Measurements from ENCODE around the gene SLC4A8. TPM values are rescaled to one million over a fixed set of nuclear protein-coding genes. Genes with fewer than 3 reads are reported as not detected.

The SLC4A8 gene
- polyA plus RNA-seq, 1 donor (not counting 4 experiments of a cell fraction or from before 2014, with no cell fraction given), result 2.3 TPM

DNA sequence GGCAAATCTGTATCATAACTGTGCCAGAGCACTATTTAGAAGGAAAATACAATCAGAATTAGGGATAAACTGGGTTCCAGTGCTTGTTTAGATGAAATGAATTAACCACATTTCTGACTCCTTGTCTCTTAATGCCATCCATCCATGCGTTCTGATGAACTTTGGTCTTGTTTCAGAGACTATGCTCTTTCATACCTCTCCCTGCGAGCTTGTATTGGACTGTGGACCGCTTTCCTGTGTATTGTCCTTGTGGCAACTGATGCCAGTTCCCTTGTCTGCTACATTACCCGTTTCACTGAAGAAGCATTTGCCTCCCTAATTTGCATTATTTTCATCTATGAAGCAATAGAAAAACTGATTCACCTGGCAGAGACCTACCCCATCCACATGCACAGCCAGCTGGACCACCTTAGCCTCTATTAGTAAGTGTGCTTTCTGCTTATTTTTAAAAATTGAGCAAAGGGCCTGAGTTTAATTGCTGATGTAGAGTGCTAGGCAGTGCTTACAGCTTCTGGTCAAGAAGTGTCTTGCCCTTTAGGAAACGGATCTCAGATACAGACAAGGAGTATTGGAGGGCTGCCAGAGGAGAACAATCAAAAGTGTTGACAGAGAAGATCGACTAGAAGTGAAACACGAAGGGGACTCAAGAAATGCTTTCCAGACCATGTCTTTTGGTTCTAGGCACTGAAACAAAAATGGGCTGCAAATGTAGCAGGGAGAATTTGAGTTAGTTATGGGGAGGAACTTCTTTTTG, 46.7 kb downstream of the SLC4A8 start:
- H3K4me3 ChIP-seq (ENCODE audit: control insufficient read depth in 2 of 3, extremely low read depth in 1 of 3, insufficient read depth in 2 of 3, low read depth in 1 of 3, low read length in 3 of 3), result no peak overlapping the region
- no peak overlapping the region for H3K27ac ChIP-seq (ENCODE audit: control insufficient read depth, insufficient read depth, low read length)
- no peaks in the 10 kb centered on the region for H3K4me1 ChIP-seq (ENCODE audit: control insufficient read depth, extremely low read depth, insufficient read depth, low read length)
- FAIRE-seq (no peak), DNase-seq (ENCODE audit: low read depth, low spot score) (no peak)
- no peaks in the 10 kb centered on the region for H3K9me3 ChIP-seq (ENCODE audit: control insufficient read depth, low read depth, low read length)
- H3K9me1 ChIP-seq (ENCODE audit: control insufficient read depth, extremely low read depth, insufficient read depth, low read length), result no peaks in the 10 kb centered on the region
- no peaks in the 10 kb centered on the region for H3K36me3 ChIP-seq (ENCODE audit: control insufficient read depth in 2 of 2, extremely low read depth in 1 of 2, insufficient read depth in 2 of 2, low read length in 2 of 2)
- no peak overlapping the region for H3K4me2 ChIP-seq (ENCODE audit: control insufficient read depth, extremely low read depth, insufficient read depth, low read depth, low read length)
- H4K20me1 ChIP-seq (ENCODE audit: control insufficient read depth, extremely low read depth, insufficient read depth, low read length), result no peaks in the 10 kb centered on the region
- no peak overlapping the region for H3K9ac ChIP-seq (ENCODE audit: control insufficient read depth, extremely low read depth, insufficient read depth, low read length)
- dilution Hi-C loops (cut with MboI; ENCODE audit: extremely low pct_ligation_motif_present, low sequenced_read_pairs), result no loop called here
- H2AFZ ChIP-seq (ENCODE audit: control insufficient read depth, low read length), result no peak overlapping the region
- H3K27me3 ChIP-seq (ENCODE audit: control insufficient read depth, extremely low read depth, insufficient read depth, low read length), result no peaks in the 10 kb centered on the region
- TF ChIP-seq, protein P1, sequence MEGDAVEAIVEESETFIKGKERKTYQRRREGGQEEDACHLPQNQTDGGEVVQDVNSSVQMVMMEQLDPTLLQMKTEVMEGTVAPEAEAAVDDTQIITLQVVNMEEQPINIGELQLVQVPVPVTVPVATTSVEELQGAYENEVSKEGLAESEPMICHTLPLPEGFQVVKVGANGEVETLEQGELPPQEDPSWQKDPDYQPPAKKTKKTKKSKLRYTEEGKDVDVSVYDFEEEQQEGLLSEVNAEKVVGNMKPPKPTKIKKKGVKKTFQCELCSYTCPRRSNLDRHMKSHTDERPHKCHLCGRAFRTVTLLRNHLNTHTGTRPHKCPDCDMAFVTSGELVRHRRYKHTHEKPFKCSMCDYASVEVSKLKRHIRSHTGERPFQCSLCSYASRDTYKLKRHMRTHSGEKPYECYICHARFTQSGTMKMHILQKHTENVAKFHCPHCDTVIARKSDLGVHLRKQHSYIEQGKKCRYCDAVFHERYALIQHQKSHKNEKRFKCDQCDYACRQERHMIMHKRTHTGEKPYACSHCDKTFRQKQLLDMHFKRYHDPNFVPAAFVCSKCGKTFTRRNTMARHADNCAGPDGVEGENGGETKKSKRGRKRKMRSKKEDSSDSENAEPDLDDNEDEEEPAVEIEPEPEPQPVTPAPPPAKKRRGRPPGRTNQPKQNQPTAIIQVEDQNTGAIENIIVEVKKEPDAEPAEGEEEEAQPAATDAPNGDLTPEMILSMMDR (optimal IDR thresholded peaks at IDR 0.05 in 1 of 3, IDR thresholded peaks at IDR 0.05 in 1 of 3, conservative IDR thresholded peaks at IDR 0.05 in 1 of 3; ENCODE audit: extremely low read depth in 1 of 3, insufficient read depth in 2 of 3, low read length in 3 of 3), result no peak
- TF ChIP-seq EZH2 (IDR thresholded peaks at IDR 0.05; ENCODE audit: low read length), result no peak
- no peaks in the 10 kb centered on the region for H3K79me2 ChIP-seq (ENCODE audit: control insufficient read depth, insufficient read depth, low read length)

DNA sequence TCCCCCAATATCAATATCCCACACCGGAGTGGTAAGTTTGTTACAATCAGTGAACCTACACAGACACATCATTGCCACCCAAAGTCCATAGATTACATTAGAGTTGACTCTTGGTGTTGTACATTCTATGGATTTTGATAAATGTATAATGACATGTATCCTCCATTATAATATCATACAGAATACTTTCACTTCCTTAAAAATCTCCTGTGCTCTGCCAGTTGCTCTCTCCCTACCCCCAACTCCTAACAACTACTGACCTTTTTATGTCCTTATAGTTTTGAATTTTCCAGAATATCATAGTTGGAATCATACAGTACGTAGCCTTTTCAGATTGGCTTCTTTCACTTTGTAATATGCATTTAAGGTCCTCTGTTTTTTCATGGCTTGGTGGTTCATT, 48.4 kb downstream of the SLC4A8 start:
- FAIRE-seq (no peak), DNase-seq (ENCODE audit: low read depth, low spot score) (no peak)
- dilution Hi-C loops (cut with MboI; ENCODE audit: extremely low pct_ligation_motif_present, low sequenced_read_pairs), result no loop called here
- Histone ChIP-seq H3K36me3 (ENCODE audit: control insufficient read depth in 2 of 2, extremely low read depth in 1 of 2, insufficient read depth in 2 of 2, low read length in 2 of 2) (no peaks in the 10 kb centered on the region), H3K4me2 (ENCODE audit: control insufficient read depth, extremely low read depth, insufficient read depth, low read depth, low read length) (no peak overlapping the region), H2AFZ (ENCODE audit: control insufficient read depth, low read length) (no peak overlapping the region), H3K4me3 (ENCODE audit: control insufficient read depth in 2 of 3, extremely low read depth in 1 of 3, insufficient read depth in 2 of 3, low read depth in 1 of 3, low read length in 3 of 3) (no peak overlapping the region), H4K20me1 (ENCODE audit: control insufficient read depth, extremely low read depth, insufficient read depth, low read length) (no peaks in the 10 kb centered on the region), H3K9me1 (ENCODE audit: control insufficient read depth, extremely low read depth, insufficient read depth, low read length) (no peaks in the 10 kb centered on the region), H3K27me3 (ENCODE audit: control insufficient read depth, extremely low read depth, insufficient read depth, low read length) (no peaks in the 10 kb centered on the region), H3K9me3 (ENCODE audit: control insufficient read depth, low read depth, low read length) (no peaks in the 10 kb centered on the region), H3K27ac (ENCODE audit: control insufficient read depth, insufficient read depth, low read length) (no peak overlapping the region), H3K4me1 (ENCODE audit: control insufficient read depth, extremely low read depth, insufficient read depth, low read length) (no peaks in the 10 kb centered on the region), H3K9ac (ENCODE audit: control insufficient read depth, extremely low read depth, insufficient read depth, low read length) (no peak overlapping the region), H3K79me2 (ENCODE audit: control insufficient read depth, insufficient read depth, low read length) (no peaks in the 10 kb centered on the region)
- TF ChIP-seq EZH2 (IDR thresholded peaks at IDR 0.05; ENCODE audit: low read length), result no peak
- TF ChIP-seq, protein P1 (optimal IDR thresholded peaks at IDR 0.05 in 1 of 3, IDR thresholded peaks at IDR 0.05 in 1 of 3, conservative IDR thresholded peaks at IDR 0.05 in 1 of 3; ENCODE audit: extremely low read depth in 1 of 3, insufficient read depth in 2 of 3, low read length in 3 of 3), result no peak
